ENCODE measurements around the gene IFNA10.
"Not testable (repeated sequence)": the region's sequence is repeated elsewhere in the genome, so short reads cannot be mapped to it uniquely, and the experiment has no call there.

IFNA10 gene

GRCh38 chr9:21210782-21211181 is 3.8 kb upstream of the IFNA10 start:
- not testable (repeated sequence) for DNase-seq; H3K27ac ChIP-seq (ENCODE audit: low read depth, low read length); H3K27me3 ChIP-seq (ENCODE audit: insufficient read depth, low read length, poor library complexity)

DNA sequence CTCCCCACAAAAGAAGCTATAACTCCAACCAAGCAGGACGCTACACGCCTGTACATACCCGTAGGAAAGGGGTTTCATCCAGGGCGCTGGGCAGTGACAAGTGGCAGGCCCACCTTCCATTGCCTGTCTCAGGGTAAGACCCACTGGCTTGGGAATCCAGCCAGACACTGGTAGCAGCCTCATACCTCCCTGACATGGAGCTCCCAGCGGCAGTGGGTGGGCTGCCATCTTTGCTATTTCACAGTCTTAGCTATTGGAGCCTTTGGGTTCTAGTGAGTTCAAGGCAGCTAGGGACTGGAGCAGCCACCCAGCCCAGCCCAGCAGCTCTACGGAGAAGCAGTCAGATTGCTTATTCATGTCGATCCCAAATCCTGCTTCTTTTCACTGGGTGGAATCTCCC is 3.4 kb upstream of the IFNA10 start:
- H2BK120ac ChIP-seq (ENCODE audit: low read depth, low read length) = no peak overlapping the region
- H2AK5ac ChIP-seq (ENCODE audit: low read length) = no peak overlapping the region
- no peak for DNase-seq
- no peak overlapping the region for H3K23ac ChIP-seq (ENCODE audit: low read length)
- no peak overlapping the region for H3K4me2 ChIP-seq (ENCODE audit: low read length)
- H3K4ac ChIP-seq (ENCODE audit: low read depth, low read length) = no peak overlapping the region
- H3K36me3 ChIP-seq (ENCODE audit: control insufficient read depth, insufficient read depth, low read length) = no peaks in the 10 kb centered on the region
- no peaks in the 10 kb centered on the region for H3K4me1 ChIP-seq (ENCODE audit: control insufficient read depth, low read depth, low read length)
- WGBS (ENCODE audit: extremely low coverage, insufficient coverage, low lambda C conversion rate) = no CpG with 5 or more reads among the region's 7 CpGs
- no peak overlapping the region for H2BK15ac ChIP-seq (replicated peaks; ENCODE audit: low read depth)
- H2BK5ac ChIP-seq (ENCODE audit: low read length) = no peak overlapping the region
- H4K5ac ChIP-seq (ENCODE audit: low read length) = no peak overlapping the region
- no peak overlapping the region for H3K4me3 ChIP-seq (ENCODE audit: low read length)
- H3K27ac ChIP-seq (ENCODE audit: low read depth, low read length) = no peak overlapping the region
- no peaks in the 10 kb centered on the region for H3K79me2 ChIP-seq (ENCODE audit: control insufficient read depth, insufficient read depth, low read length)
- no peak overlapping the region for H4K8ac ChIP-seq (ENCODE audit: low read depth, low read length)
- H3K9ac ChIP-seq (ENCODE audit: low read length) = no peak overlapping the region
- H3K27me3 ChIP-seq (ENCODE audit: insufficient read depth, low read length, poor library complexity) = no peaks in the 10 kb centered on the region
- H3K18ac ChIP-seq (ENCODE audit: low read length) = no peak overlapping the region
- no peak overlapping the region for H3K56ac ChIP-seq (ENCODE audit: low read length)
- no peaks in the 10 kb centered on the region for H3K79me1 ChIP-seq (ENCODE audit: low read length)

More at GRCh38 chr9:21210782-21211181, 3.8 kb upstream of the IFNA10 start:
- not testable (repeated sequence) for H3K4me2 ChIP-seq (ENCODE audit: low read length); H3K36me3 ChIP-seq (ENCODE audit: control insufficient read depth, insufficient read depth, low read length); H3K79me1 ChIP-seq (ENCODE audit: low read length); H3K4ac ChIP-seq (ENCODE audit: low read depth, low read length); H2BK15ac ChIP-seq (replicated peaks; ENCODE audit: low read depth); H4K8ac ChIP-seq (ENCODE audit: low read depth, low read length); H2BK120ac ChIP-seq (ENCODE audit: low read depth, low read length); H3K23ac ChIP-seq (ENCODE audit: low read length); H2BK5ac ChIP-seq (ENCODE audit: low read length); H3K56ac ChIP-seq (ENCODE audit: low read length); H3K4me1 ChIP-seq (ENCODE audit: control insufficient read depth, low read depth, low read length); H3K18ac ChIP-seq (ENCODE audit: low read length); H3K4me3 ChIP-seq (ENCODE audit: low read length); H3K79me2 ChIP-seq (ENCODE audit: control insufficient read depth, insufficient read depth, low read length); H2AK5ac ChIP-seq (ENCODE audit: low read length); H4K5ac ChIP-seq (ENCODE audit: low read length); H3K9ac ChIP-seq (ENCODE audit: low read length)
- WGBS (ENCODE audit: extremely low coverage, insufficient coverage, low lambda C conversion rate) = no CpG with 5 or more reads among the region's 2 CpGs

- Histone ChIP-seq H3K27me3 (ENCODE audit: insufficient read depth, low read length, poor library complexity) (no peaks in the 10 kb centered on the region), H3K79me2 (ENCODE audit: control insufficient read depth, insufficient read depth, low read length) (no peaks in the 10 kb centered on the region), H3K18ac (ENCODE audit: low read length) (no peak overlapping the region), H3K79me1 (ENCODE audit: low read length) (no peaks in the 10 kb centered on the region), H2AK5ac (ENCODE audit: low read length) (no peak overlapping the region), H3K4me1 (ENCODE audit: control insufficient read depth, low read depth, low read length) (no peaks in the 10 kb centered on the region), H2BK120ac (ENCODE audit: low read depth, low read length) (no peak overlapping the region), H2BK5ac (ENCODE audit: low read length) (no peak overlapping the region), H3K27ac (ENCODE audit: low read depth, low read length) (no peak overlapping the region), H3K23ac (ENCODE audit: low read length) (no peak overlapping the region), H4K8ac (ENCODE audit: low read depth, low read length) (no peak overlapping the region), H2BK15ac (replicated peaks; ENCODE audit: low read depth) (no peak overlapping the region), H3K4me2 (ENCODE audit: low read length) (no peak overlapping the region), H3K56ac (ENCODE audit: low read length) (no peak overlapping the region), H3K4ac (ENCODE audit: low read depth, low read length) (no peak overlapping the region), H3K4me3 (ENCODE audit: low read length) (no peak overlapping the region), H3K9ac (ENCODE audit: low read length) (no peak overlapping the region), H4K5ac (ENCODE audit: low read length) (no peak overlapping the region), H3K36me3 (ENCODE audit: control insufficient read depth, insufficient read depth, low read length) (no peaks in the 10 kb centered on the region)
- no peak for DNase-seq
Observed at GRCh38 chr9:21205204-21205603, 1.7 kb downstream of the IFNA10 start.

DNA sequence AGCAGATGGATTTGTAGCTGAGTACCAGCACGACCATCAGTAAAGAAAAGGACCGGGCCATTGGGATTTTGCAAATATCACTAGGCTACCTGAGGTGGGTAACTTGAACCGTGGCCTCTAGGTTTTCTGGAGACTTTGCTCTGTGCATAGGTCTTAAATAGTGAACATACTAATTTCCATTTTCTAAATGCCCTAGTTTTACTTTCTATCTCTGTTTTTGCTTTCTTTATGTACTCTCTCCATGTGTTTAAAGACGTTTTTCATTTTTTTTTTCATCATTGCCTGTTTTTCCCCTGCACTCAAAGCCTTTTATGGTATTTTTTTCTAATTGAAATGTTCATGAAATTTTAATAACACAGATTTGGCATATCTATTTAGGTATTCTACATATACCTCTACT is 4.8 kb downstream of the IFNA10 start, which contains the start of gene IFNA7:
IFNA7 (minus strand) TSS at position 101 of the 400 bp plus-strand sequence; CDS start at position 61, 40 bp downstream.
- not testable (repeated sequence) for H2AK5ac ChIP-seq (ENCODE audit: low read length); H3K4ac ChIP-seq (ENCODE audit: low read depth, low read length); H4K5ac ChIP-seq (ENCODE audit: low read length); H3K4me3 ChIP-seq (ENCODE audit: low read length); H2BK15ac ChIP-seq (replicated peaks; ENCODE audit: low read depth); H3K79me1 ChIP-seq (ENCODE audit: low read length); H3K27ac ChIP-seq (ENCODE audit: low read depth, low read length); H4K8ac ChIP-seq (ENCODE audit: low read depth, low read length); H3K23ac ChIP-seq (ENCODE audit: low read length); H3K79me2 ChIP-seq (ENCODE audit: control insufficient read depth, insufficient read depth, low read length); H3K4me1 ChIP-seq (ENCODE audit: control insufficient read depth, low read depth, low read length); H3K27me3 ChIP-seq (ENCODE audit: insufficient read depth, low read length, poor library complexity); DNase-seq; H2BK5ac ChIP-seq (ENCODE audit: low read length); H2BK120ac ChIP-seq (ENCODE audit: low read depth, low read length); H3K9ac ChIP-seq (ENCODE audit: low read length); H3K56ac ChIP-seq (ENCODE audit: low read length); H3K36me3 ChIP-seq (ENCODE audit: control insufficient read depth, insufficient read depth, low read length); H3K18ac ChIP-seq (ENCODE audit: low read length); H3K4me2 ChIP-seq (ENCODE audit: low read length)
- WGBS (ENCODE audit: extremely low coverage, insufficient coverage, low lambda C conversion rate) = no CpG with 5 or more reads among the region's 4 CpGs

DNA sequence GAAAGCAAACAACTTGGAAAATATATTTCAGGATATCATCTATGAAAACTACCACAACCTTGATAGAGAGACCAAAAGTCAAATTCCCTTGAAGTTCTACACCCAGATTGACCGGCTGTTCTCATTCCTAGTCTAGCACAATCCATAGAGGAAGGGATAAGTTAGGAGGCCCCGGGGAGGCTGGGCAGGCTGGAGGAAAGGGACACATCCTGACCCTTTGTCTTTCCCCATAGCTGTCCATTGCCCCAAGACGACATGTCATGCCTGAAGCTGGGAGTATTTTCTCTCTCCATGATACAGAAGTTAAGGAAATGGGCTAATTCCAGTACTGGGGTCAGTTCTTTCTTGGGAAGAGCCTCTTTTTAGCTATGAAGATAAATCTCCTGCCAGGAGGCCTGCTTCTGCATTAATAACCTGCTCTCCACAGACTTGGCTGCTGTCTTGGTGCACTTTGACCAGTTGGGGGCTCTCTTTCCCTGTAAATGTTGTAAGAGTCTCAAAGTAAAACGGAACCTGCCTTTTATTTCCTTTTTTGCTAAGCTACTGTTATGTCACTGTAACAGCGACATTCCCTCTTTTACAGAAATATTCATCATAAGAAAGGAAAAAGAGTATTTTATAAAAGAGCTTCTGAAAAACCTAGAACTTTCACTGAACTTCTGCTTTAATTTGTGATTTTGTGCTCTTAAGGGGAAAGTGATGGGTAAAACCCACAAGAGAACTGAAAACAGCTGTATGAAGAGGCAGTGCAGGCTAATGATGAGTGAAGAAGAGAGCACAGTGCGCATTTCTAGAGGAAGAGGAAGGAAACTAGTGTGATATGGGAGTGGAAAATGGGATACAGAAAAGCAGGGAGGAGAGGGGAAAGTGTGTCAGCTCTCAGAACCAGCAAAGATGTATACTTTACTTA is 11.8 kb downstream of the IFNA10 start:
- DNase-seq = peak; percentile 18
- H4K8ac ChIP-seq (ENCODE audit: low read depth, low read length); H3K4me3 ChIP-seq (ENCODE audit: low read length); H3K23ac ChIP-seq (ENCODE audit: low read length); H3K36me3 ChIP-seq (ENCODE audit: control insufficient read depth, insufficient read depth, low read length); H2BK5ac ChIP-seq (ENCODE audit: low read length); H3K79me2 ChIP-seq (ENCODE audit: control insufficient read depth, insufficient read depth, low read length); H3K56ac ChIP-seq (ENCODE audit: low read length); H3K9ac ChIP-seq (ENCODE audit: low read length); H3K4me2 ChIP-seq (ENCODE audit: low read length); H2BK15ac ChIP-seq (replicated peaks; ENCODE audit: low read depth); H3K4ac ChIP-seq (ENCODE audit: low read depth, low read length); H2BK120ac ChIP-seq (ENCODE audit: low read depth, low read length); H3K27me3 ChIP-seq (ENCODE audit: insufficient read depth, low read length, poor library complexity); H3K27ac ChIP-seq (ENCODE audit: low read depth, low read length); H3K79me1 ChIP-seq (ENCODE audit: low read length); H3K18ac ChIP-seq (ENCODE audit: low read length); H4K5ac ChIP-seq (ENCODE audit: low read length); H2AK5ac ChIP-seq (ENCODE audit: low read length); H3K4me1 ChIP-seq (ENCODE audit: control insufficient read depth, low read depth, low read length): not testable (repeated sequence)
- no CpG with 5 or more reads among the region's 6 CpGs for WGBS (ENCODE audit: extremely low coverage, insufficient coverage, low lambda C conversion rate)

DNA sequence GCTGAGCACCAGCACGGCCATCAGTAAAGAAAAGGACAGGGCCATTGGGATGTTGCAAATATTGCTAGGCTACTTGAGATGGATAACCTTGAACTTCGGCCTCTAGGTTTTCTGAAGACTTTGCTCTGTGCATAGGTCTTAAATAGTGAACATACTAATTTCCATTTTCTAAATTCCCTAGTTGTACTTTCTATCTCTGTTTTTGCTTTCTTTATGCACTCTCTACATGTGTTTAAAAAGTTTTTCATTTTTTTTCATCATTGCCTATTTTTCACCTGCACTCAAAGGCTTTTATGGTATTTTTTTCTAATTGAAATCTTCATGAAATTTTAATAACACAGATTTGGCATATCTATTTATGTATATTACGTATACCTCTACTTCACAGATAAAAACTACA is 19.5 kb downstream of the IFNA10 start, which contains the start of gene IFNA4:
IFNA4 (minus strand) TSS at position 101 of the 400 bp plus-strand sequence; CDS start at position 45, 56 bp downstream.
- H3K56ac ChIP-seq (ENCODE audit: low read length); H4K5ac ChIP-seq (ENCODE audit: low read length); H3K18ac ChIP-seq (ENCODE audit: low read length); H3K9ac ChIP-seq (ENCODE audit: low read length); H3K27me3 ChIP-seq (ENCODE audit: insufficient read depth, low read length, poor library complexity); H3K79me1 ChIP-seq (ENCODE audit: low read length); H3K23ac ChIP-seq (ENCODE audit: low read length); H4K8ac ChIP-seq (ENCODE audit: low read depth, low read length); H2BK120ac ChIP-seq (ENCODE audit: low read depth, low read length); H2AK5ac ChIP-seq (ENCODE audit: low read length); H2BK15ac ChIP-seq (replicated peaks; ENCODE audit: low read depth); H3K4me1 ChIP-seq (ENCODE audit: control insufficient read depth, low read depth, low read length); H3K79me2 ChIP-seq (ENCODE audit: control insufficient read depth, insufficient read depth, low read length); H2BK5ac ChIP-seq (ENCODE audit: low read length); H3K4ac ChIP-seq (ENCODE audit: low read depth, low read length); H3K27ac ChIP-seq (ENCODE audit: low read depth, low read length); H3K4me2 ChIP-seq (ENCODE audit: low read length); H3K36me3 ChIP-seq (ENCODE audit: control insufficient read depth, insufficient read depth, low read length); DNase-seq; H3K4me3 ChIP-seq (ENCODE audit: low read length): not testable (repeated sequence)
- WGBS (ENCODE audit: extremely low coverage, insufficient coverage, low lambda C conversion rate) = no CpG with 5 or more reads among the region's 3 CpGs

Measured in mesendoderm (in vitro differentiated cells).